Measurements from ENCODE around the gene ABLIM2. TPM values are rescaled to one million over a fixed set of nuclear protein-coding genes. Genes with fewer than 3 reads are reported as not detected.
A peak's percentile ranks its signal among the peaks of the same experiment; 100 is the strongest.

ABLIM2 gene
- total and polyA plus RNA-seq, 2 of the 13 experiments (the other 11 are each of a cell fraction or from before 2014, with no cell fraction given) = 0.20 to 0.37 TPM

- TF ChIP-seq CERS6 (CRISPR knock-in tag; IDR thresholded peaks at IDR 0.05) (0 out of 2 replicates have a peak, but pooled peaks have one; percentile 32), ZNF160 (CRISPR knock-in tag; IDR thresholded peaks at IDR 0.05) (no peak), GATA4 (IDR thresholded peaks at IDR 0.05; ENCODE audit: borderline replicate concordance, low read depth) (no peak; the same call in 1 of the 2 replicates), ZNF414 (CRISPR knock-in tag; IDR thresholded peaks at IDR 0.05) (peak; percentile 82), POLR2G (IDR thresholded peaks at IDR 0.05; ENCODE audit: low read depth, low read length) (peak; percentile 86), SMYD3 (CRISPR knock-in tag; IDR thresholded peaks at IDR 0.05) (no peak), NFATC3 (CRISPR knock-in tag; IDR thresholded peaks at IDR 0.05) (no peak), NR2F2 (IDR thresholded peaks at IDR 0.05; ENCODE audit: borderline replicate concordance, low read depth) (no peak), TBL1XR1 (IDR thresholded peaks at IDR 0.05; ENCODE audit: borderline replicate concordance, low read length, partially characterized antibody) (no peak), SRF (IDR thresholded peaks at IDR 0.05; ENCODE audit: low read depth, low read length) (no peak), AGO1 (IDR thresholded peaks at IDR 0.05; ENCODE audit: low read depth, low read length, poor library complexity, severe bottlenecking) (no peak), STAG1 (CRISPR knock-in tag; IDR thresholded peaks at IDR 0.05) (peak; percentile 12; the same call in 1 of the 2 replicates), ZNF569 (CRISPR knock-in tag; IDR thresholded peaks at IDR 0.05; ENCODE audit: borderline replicate concordance) (no peak), PHF20 (CRISPR knock-in tag; IDR thresholded peaks at IDR 0.05) (peak; percentile 62), ZFY (CRISPR knock-in tag; IDR thresholded peaks at IDR 0.05) (peak; percentile 90), DBP (CRISPR knock-in tag; IDR thresholded peaks at IDR 0.05; ENCODE audit: not compliant biosample characterization) (peak; percentile 67), ZNF775 (CRISPR knock-in tag; IDR thresholded peaks at IDR 0.05; ENCODE audit: borderline replicate concordance) (no peak), HNRNPLL (IDR thresholded peaks at IDR 0.05; ENCODE audit: low read depth, low read length, poor library complexity, severe bottlenecking) (peak; percentile 80), NPAS2 (CRISPR knock-in tag; IDR thresholded peaks at IDR 0.05; ENCODE audit: borderline replicate concordance) (no peak), RFXANK (CRISPR knock-in tag; IDR thresholded peaks at IDR 0.05) (no peak), IKZF5 (CRISPR knock-in tag; IDR thresholded peaks at IDR 0.05) (peak; percentile 93)
- TF ChIP-seq, protein P1, sequence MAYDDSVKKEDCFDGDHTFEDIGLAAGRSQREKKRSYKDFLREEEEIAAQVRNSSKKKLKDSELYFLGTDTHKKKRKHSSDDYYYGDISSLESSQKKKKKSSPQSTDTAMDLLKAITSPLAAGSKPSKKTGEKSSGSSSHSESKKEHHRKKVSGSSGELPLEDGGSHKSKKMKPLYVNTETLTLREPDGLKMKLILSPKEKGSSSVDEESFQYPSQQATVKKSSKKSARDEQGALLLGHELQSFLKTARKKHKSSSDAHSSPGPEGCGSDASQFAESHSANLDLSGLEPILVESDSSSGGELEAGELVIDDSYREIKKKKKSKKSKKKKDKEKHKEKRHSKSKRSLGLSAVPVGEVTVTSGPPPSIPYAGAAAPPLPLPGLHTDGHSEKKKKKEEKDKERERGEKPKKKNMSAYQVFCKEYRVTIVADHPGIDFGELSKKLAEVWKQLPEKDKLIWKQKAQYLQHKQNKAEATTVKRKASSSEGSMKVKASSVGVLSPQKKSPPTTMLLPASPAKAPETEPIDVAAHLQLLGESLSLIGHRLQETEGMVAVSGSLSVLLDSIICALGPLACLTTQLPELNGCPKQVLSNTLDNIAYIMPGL (CRISPR knock-in tag; IDR thresholded peaks at IDR 0.05; ENCODE audit: borderline replicate concordance in 1 of 2, low read depth in 1 of 2) = peak; percentile 71 to 84; a peak in 2 of 4 replicates
These were observed 40.4 kb upstream of the ABLIM2 start, which contains the start of gene SH3TC1 (continued) for GRCh38 chr4:8198906-8199593.

Data from HepG2 (cell line).